ENCODE results near the gene LAPTM5. TPM values are rescaled to one million over a fixed set of nuclear protein-coding genes. Genes with fewer than 3 reads are reported as not detected.

LAPTM5 gene
- total RNA-seq, 2 donors from 2014 or later = 14.9 to 39.1 TPM

GRCh38 chr1:30763651-30764248 is 6.2 kb upstream of the LAPTM5 start:
- H3K27me3 ChIP-seq (replicated peaks; ENCODE audit: insufficient read depth) = no peaks in the 10 kb centered on the region
- no peaks in the 10 kb centered on the region for H3K9me3 ChIP-seq
- TF ChIP-seq POLR2AphosphoS5 (IDR thresholded peaks at IDR 0.05) (peak; percentile 40), POLR2A (IDR thresholded peaks at IDR 0.05) (no peak)
- TF ChIP-seq, protein P1, sequence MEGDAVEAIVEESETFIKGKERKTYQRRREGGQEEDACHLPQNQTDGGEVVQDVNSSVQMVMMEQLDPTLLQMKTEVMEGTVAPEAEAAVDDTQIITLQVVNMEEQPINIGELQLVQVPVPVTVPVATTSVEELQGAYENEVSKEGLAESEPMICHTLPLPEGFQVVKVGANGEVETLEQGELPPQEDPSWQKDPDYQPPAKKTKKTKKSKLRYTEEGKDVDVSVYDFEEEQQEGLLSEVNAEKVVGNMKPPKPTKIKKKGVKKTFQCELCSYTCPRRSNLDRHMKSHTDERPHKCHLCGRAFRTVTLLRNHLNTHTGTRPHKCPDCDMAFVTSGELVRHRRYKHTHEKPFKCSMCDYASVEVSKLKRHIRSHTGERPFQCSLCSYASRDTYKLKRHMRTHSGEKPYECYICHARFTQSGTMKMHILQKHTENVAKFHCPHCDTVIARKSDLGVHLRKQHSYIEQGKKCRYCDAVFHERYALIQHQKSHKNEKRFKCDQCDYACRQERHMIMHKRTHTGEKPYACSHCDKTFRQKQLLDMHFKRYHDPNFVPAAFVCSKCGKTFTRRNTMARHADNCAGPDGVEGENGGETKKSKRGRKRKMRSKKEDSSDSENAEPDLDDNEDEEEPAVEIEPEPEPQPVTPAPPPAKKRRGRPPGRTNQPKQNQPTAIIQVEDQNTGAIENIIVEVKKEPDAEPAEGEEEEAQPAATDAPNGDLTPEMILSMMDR (IDR thresholded peaks at IDR 0.05) = no peak
- H3K36me3 ChIP-seq = no peaks in the 10 kb centered on the region
- intact Hi-C loops (cut with DNase I) = loop anchor here (5.0 kb wide), 1 partner anchor 36 kb away; no protein-coding TSS in a partner anchor
- 51% methylated on average over 10 of the region's 10 CpGs for WGBS
- no peak overlapping the region for H3K27ac ChIP-seq
- H3K4me3 ChIP-seq = no peak overlapping the region
- no peaks in the 10 kb centered on the region for H3K4me1 ChIP-seq (replicated peaks)
- peak; percentile 44 for DNase-seq (ENCODE audit: low spot score)

GRCh38 chr1:30762930-30763650 is 5.5 kb upstream of the LAPTM5 start:
- Histone ChIP-seq H3K9me3 (no peaks in the 10 kb centered on the region), H3K4me1 (replicated peaks) (no peaks in the 10 kb centered on the region), H3K27me3 (replicated peaks; ENCODE audit: insufficient read depth) (no peaks in the 10 kb centered on the region), H3K36me3 (no peaks in the 10 kb centered on the region), H3K4me3 (no peak overlapping the region), H3K27ac (no peak overlapping the region)
- 83% methylated on average over 7 of the region's 7 CpGs for WGBS
- DNase-seq (ENCODE audit: low spot score) = no peak
- intact Hi-C loops (cut with DNase I) = loop anchor here (5.0 kb wide), 1 partner anchor 36 kb away; no protein-coding TSS in a partner anchor
- TF ChIP-seq, protein P1 (IDR thresholded peaks at IDR 0.05) = no peak
- TF ChIP-seq POLR2A (IDR thresholded peaks at IDR 0.05) (no peak), POLR2AphosphoS5 (IDR thresholded peaks at IDR 0.05) (no peak)

DNA sequence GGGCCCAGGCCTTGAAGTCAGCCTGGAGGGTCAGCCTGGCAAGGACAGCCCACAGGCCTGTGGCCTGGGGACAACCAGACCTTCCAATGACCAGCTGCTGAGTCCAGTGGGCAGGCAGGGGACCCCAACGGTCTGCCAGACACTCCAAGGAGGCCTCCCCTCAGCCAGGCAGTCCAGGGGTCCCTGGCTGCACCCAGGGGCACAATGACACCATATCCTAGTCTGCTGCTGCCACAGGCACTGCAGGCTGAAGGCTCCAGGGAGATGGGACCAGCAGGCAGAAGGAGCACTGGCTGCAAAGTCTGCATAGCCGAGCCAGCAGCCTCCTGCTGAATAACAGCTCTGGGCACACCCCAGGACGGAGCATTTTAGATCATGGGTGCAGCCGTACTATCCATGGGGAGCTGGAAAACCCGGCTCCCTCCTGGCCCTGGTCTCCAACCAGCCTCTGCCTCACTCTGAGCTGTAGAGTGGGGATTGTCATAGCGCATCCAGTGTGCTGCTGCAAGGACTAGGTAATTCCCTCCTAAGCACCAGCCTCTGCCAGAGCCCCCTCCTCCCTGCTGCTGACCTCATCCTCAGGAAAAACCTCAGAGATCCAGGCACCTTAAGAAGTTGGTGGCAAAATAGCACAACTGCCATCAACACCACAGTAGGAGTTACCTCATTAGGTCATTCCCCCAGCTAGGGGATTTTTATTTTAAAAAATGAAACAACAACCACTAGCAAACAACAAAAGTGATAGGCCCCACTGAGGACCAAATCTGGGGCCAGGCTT is 4.8 kb upstream of the LAPTM5 start:
- Histone ChIP-seq H3K27me3 (replicated peaks; ENCODE audit: insufficient read depth) (no peaks in the 10 kb centered on the region), H3K27ac (no peak overlapping the region), H3K9me3 (no peaks in the 10 kb centered on the region), H3K36me3 (no peaks in the 10 kb centered on the region), H3K4me1 (replicated peaks) (no peaks in the 10 kb centered on the region), H3K4me3 (no peak overlapping the region)
- 85% methylated on average over 6 of the region's 6 CpGs for WGBS
- intact Hi-C loops (cut with DNase I) = loop anchor here (5.0 kb wide), 1 partner anchor 35 kb away; no protein-coding TSS in a partner anchor
- TF ChIP-seq, protein P1 (IDR thresholded peaks at IDR 0.05) = no peak
- TF ChIP-seq POLR2AphosphoS5 (IDR thresholded peaks at IDR 0.05) (no peak), POLR2A (IDR thresholded peaks at IDR 0.05) (no peak)
- no peak for DNase-seq (ENCODE audit: low spot score)

DNA sequence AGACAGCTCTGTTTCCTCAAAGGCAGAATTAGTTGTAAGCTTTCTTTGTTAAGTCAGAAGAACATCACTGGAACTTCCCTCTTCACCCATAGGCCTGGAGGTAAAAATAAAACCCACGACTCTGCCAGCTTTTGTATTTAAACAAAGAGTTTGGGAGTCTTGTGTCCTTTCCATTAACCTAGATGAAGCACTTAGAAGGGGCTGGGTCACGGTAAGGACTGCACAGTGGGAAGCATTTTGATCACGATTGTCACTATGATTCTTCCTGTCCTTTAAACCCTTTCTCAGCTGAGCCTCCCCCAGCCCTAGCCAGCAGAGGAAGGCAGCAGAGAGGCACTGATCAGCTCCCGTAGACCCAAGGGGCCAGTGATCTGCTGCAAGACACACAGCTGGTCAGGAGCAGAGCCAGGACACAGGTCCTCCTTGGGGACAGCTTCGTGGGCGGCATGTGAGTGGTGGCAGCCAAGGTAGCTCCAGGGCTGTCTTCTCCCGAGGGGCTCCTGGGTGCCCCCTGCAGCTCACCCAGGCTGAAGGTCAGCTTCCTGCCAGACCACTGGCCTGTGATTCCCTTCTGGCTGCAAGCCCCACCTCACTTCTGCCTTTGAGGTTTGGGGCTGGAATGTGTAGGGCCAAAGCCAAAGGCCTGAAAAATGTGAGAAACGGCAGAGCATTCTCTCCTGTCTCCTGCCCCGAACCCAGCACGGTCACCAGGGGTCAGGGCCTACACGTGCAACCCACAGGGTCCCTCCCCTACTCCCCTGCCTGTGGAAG is 4.0 kb upstream of the LAPTM5 start:
- no peaks in the 10 kb centered on the region for H3K27me3 ChIP-seq (replicated peaks; ENCODE audit: insufficient read depth)
- TF ChIP-seq POLR2A (IDR thresholded peaks at IDR 0.05) = no peak
- no peak for TF ChIP-seq POLR2AphosphoS5 (IDR thresholded peaks at IDR 0.05)
- TF ChIP-seq, protein P1 (IDR thresholded peaks at IDR 0.05) = no peak
- intact Hi-C loops (cut with DNase I) = loop anchor here (5.0 kb wide), 1 partner anchor 34 kb away; no protein-coding TSS in a partner anchor
- DNase-seq (ENCODE audit: low spot score) = no peak
- WGBS = 62% methylated on average over 10 of the region's 11 CpGs
- no peak overlapping the region for H3K27ac ChIP-seq
- no peaks in the 10 kb centered on the region for H3K9me3 ChIP-seq
- H3K4me3 ChIP-seq = no peak overlapping the region
- H3K4me1 ChIP-seq (replicated peaks) = no peaks in the 10 kb centered on the region
- H3K36me3 ChIP-seq = no peaks in the 10 kb centered on the region

All from prostate gland (tissue), 2 donors.